ENCODE measurements around the gene KCNQ1. TPM values are rescaled to one million over a fixed set of nuclear protein-coding genes. Genes with fewer than 3 reads are reported as not detected.

KCNQ1 gene
- total and polyA plus RNA-seq, 9 of the 15 experiments (the other 6 are each of a cell fraction or from before 2014, with no cell fraction given), result 0.44 TPM; not detected in 8

GRCh38 chr11:2549491-2549875, 104.7 kb downstream of the KCNQ1 start:
- H3K27ac ChIP-seq (ENCODE audit: extremely low read depth, low read depth, low read length), result no peak overlapping the region
- DNase-seq (ENCODE audit: extremely low read depth in 1 of 4, low spot score in 3 of 4), result no peak
- in situ Hi-C loops (cut with MboI) (no loop called here), intact Hi-C loops (cut with micrococcal nuclease) (no loop called here)
- H4K20me1 ChIP-seq (replicated peaks; ENCODE audit: control insufficient read depth, insufficient read depth, low read length), result no peaks in the 10 kb centered on the region
- H3K9ac ChIP-seq (ENCODE audit: insufficient read depth in 1 of 2, low read depth in 2 of 2, low read length in 2 of 2), result no peak overlapping the region
- peaks cover 0 to 17% of the 10 kb centered on the region in 2 experiments; a peak in 1 of 5 replicates for H3K4me1 ChIP-seq (replicated peaks in 1 of 2; ENCODE audit: control insufficient read depth in 2 of 2, insufficient read depth in 2 of 2, low read length in 2 of 2)
- TF ChIP-seq ZBTB9 (CRISPR knock-in tag; IDR thresholded peaks at IDR 0.05) (no peak), MLX (CRISPR knock-in tag; conservative IDR thresholded peaks at IDR 0.05) (no peak), MYNN (IDR thresholded peaks at IDR 0.05) (no peak), MYNN (CRISPR knock-in tag; IDR thresholded peaks at IDR 0.05) (no peak)
- no peak overlapping the region for H2AFZ ChIP-seq (ENCODE audit: low read depth, low read length)
- H3K79me2 ChIP-seq (ENCODE audit: control insufficient read depth, insufficient read depth, low read length), result no peaks in the 10 kb centered on the region
- no TSS peak for BruUV-seq (replicated peaks)
- H3K9me3 ChIP-seq (replicated peaks; ENCODE audit: control insufficient read depth, insufficient read depth, low read depth, low read length), result no peaks in the 10 kb centered on the region
- H3K36me3 ChIP-seq (ENCODE audit: control insufficient read depth, insufficient read depth, low read length), result no peaks in the 10 kb centered on the region
- ChIA-PET POLR2A (no interaction called here), CTCF (ENCODE audit: low intra/inter-chr PET ratio) (no interaction called here)
- H3K4me2 ChIP-seq (ENCODE audit: insufficient read depth, low read length), result no peak overlapping the region
- ATAC-seq, result no peak
- peaks cover 20 to 56% of the 10 kb centered on the region in 2 experiments for H3K27me3 ChIP-seq (ENCODE audit: control insufficient read depth in 2 of 2, insufficient read depth in 2 of 2, low read length in 2 of 2)
- H3K4me3 ChIP-seq, result no peak overlapping the region
- no peak for FAIRE-seq
- WGBS (ENCODE audit: insufficient coverage, low coverage, missing lambda C conversion rate), result 8% methylated on average over 8 of the region's 13 CpGs
- H3K9me1 ChIP-seq (ENCODE audit: control insufficient read depth, insufficient read depth, low read length), result no peaks in the 10 kb centered on the region
